Measurements from ENCODE around the gene APH1B. TPM values are rescaled to one million over a fixed set of nuclear protein-coding genes. Genes with fewer than 3 reads are reported as not detected.
"Not testable (repeated sequence)": the region's sequence is repeated elsewhere in the genome, so short reads cannot be mapped to it uniquely, and the experiment has no call there.

The APH1B gene
- 11.6 TPM for polyA plus RNA-seq (ENCODE audit: insufficient read length)

DNA sequence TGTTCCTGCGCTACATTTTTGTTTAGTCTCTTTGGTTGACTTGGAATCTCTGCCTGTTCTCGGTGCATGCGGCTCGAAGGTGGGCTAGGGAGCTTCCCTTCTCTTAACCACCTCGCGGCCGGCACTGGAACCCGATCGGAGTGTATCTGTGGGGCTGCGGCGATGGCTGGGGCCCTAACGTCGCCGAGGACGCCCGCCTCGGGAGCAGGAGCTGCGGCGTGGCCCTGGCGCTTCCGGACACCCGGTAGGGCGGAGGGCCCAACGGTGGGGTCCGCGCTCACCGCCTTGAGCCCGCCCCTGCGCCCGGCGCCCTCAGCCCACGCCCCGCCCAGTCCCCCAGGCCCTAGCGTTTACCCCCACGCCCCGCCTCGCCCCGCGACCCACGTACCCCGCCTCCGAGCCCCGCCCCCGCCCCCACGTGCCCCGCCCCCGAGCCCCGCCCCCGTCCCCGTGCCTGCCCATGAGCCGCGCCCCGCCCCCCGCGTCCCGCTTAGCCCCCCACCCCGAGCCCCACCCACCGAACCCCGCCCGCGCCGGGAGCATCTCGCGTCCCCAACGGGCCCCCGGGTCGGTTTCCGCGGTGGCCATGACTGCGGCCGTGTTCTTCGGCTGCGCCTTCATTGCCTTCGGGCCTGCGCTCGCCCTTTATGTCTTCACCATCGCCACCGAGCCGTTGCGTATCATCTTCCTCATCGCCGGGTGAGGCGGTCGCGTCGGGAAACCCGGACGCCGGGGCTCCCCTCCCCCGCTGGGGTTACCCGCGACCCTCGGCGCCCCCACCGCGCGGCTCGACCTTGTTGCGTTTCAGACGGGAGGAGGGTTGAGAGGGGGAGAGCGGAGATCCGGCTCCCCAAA is at the start of gene APH1B:
APH1B (plus strand) TSS at position 568 of the 855 bp plus-strand sequence; CDS start at position 587, 19 bp downstream.
- peak; percentile 83 for DNase-seq

DNA sequence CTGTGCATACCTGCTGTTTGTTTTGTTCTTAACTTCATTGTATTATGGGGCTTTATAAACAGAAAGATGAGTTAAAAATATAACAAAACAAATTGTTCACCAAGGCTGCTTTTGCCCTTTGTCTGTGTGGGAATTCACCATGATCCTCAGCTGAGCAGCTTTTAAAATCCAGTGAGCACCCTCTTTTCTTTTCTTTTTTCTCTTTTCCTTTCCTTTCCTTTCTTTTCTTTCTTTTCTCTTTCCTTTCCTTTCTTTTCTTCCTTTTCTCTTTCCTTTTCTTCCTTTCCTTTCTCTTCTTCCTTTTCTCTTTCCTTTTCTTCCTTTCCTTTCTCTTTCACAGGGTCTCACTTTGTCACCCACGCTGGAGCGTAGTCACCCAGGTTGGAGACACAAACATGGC is 49.7 kb upstream of the APH1B start:
- DNase-seq: no peak

DNA sequence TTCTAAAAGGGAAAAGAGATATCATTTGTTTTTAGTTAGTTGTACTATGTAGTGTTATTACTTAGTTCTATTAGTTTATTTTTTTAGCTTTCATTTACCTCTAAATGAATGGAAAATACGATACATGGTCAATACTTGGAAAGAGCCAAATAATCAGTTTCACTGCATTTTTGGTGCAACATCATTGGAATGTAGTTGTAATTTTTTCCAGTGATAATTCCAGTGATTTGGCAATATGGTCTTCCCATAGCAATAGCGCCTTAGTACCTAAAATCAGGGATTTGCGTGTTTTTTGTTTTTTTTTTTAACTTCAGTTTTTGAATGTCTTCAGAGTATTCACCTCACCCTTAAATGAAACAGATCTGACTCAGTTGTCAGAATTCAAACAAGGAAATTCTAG is 46.2 kb upstream of the APH1B start:
- DNase-seq: no peak

DNA sequence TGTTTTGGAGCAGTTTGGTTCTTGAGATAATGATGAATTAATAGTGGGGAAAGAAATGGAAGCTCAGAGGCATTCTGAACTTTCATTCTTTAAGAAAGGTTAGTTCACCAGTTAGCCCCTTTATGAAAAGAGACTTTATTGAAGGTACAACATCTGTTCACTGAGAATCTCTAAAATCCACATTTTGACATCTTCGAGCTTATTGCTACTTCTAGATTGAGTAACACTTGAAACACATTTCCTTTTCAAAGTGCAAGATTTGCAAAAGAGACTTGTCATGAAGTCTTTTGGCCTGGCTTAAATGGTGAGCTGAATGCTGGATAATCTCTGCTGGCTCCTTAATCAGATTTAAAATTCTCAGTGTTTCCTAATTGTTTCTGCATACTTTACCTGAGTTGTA is 45.7 kb upstream of the APH1B start:
- no peak for DNase-seq

DNA sequence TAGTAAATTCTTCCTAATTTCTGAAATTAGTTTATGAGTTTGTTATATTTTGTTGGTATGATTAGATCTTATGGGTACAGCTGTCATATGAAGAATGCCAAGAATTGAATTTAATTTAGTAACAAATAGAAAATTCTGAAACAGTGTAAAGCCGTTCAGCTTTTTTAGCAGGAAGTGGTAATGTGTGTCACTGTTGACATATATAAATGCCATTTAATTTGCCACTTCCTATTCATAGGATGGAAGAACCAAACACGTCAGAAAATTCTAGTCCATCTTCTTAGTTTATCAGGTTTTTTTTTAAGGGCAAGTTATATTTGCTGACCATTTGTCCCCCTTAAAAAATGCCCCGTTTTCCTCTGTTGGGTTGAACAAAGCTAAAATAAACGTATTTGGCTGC is 45.0 kb upstream of the APH1B start:
- DNase-seq: no peak

DNA sequence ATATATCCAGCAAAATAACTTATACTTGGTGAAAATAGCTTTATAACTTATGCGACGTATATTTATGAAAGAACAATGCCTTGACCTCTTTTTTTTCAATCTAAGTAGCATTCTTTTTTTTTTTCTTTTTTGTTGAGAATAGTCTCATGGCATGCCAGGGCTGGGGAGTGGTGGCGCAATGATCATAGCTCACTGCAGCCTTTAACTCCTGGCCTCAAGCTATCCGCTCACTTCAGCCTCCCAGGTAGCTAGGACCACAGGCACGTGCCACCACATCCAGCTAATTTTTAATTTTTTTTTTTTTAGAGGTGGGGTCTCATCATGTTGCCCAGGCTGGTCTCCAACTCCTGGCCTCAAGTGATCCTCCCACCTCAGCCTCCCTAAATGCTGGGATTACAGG is 44.5 kb upstream of the APH1B start:
- no peak for DNase-seq

DNA sequence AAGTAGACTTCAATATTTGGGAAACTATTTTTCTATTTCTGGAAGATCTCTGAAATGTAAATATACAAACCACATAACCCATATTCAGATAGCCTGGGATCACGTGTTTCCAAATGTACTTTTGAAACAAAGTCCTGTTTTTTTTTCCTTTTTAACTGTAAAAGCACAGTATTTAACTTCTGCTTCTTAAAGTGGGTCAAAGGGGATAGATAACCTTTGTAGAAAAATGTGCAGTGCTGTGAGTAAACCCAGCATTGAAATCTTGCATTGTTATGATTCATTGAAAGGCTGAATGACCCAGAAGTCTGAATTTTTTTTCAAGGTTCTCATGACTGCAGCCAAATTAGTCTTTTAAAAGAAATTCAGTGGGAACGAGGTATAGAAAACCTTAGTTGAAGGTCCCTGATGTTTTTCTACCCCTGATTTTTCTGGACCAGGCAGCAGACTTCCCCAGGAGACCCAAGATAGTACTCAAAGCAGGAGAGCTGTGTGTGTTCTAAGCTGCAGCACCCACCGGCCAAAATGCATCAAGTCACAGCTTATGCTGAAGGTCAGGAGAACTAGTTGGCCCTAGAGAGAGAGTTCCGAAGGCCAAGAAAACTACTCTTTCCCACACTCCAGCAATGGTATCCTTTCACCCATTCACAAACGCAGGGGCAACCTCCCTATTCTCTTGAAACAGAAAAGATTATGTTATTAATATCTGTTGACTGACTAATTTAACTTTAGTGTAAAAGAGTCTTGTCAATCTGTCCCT is 43.6 kb upstream of the APH1B start:
- DNase-seq: no peak

DNA sequence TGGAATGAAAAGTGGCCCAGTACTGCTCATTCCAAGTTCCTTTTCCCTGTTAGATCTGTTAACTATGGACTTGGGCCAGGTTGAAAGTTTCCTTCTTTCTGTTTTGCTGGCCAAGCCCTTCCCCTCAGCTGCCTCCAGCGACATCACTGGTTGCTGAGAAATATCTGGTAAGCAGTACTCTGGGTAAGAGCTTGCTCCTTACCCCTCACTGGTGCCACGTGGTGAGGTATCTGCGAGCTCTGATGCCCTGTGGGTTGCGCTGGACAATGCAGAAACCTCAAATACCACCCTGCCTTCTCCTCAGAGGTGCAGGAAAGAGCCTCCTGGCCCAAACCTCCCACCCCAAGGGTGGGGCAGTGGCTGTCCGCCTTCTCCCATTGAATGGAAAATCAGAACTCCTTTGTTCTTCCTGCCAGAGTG is 42.9 kb upstream of the APH1B start:
- peak; percentile 66 for DNase-seq

DNA sequence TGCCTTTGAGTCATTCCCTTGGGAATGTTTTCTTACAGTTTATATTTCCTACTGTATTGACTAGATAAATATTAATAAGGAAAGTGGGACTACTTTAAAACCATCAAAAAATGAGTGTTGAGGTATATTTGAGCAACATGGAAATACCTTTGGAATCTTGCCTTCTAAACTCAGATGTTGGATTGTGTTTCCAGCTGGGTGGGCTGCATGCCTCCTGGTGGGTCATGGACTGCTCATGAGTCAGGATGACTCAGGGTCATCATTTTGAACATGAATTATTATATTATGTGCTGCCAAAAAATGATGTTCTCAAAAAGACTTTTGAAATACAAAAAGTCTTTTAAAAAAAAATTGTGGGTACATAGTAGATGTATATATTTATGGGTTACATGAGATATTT is 41.1 kb upstream of the APH1B start:
- no peak for DNase-seq

DNA sequence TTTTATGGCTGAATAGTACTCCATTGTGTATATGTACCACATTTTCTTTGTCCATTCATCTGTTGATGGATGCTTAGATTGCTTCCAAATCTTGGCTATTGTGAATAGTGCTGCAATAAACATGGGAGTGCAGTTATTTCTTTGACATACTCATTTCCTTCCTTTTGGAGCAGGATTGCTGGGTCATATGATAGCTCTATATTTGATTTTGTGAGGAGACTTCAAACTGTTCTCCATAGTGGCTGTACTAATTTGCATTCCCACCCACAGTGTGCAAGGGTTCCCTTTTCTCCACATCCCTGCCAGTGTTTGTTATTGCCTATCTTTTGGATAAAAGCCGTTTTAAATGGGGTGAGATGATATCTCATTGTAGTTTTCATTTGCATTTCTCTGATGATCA is 40.3 kb upstream of the APH1B start:
- DNase-seq: not testable (repeated sequence)

DNA sequence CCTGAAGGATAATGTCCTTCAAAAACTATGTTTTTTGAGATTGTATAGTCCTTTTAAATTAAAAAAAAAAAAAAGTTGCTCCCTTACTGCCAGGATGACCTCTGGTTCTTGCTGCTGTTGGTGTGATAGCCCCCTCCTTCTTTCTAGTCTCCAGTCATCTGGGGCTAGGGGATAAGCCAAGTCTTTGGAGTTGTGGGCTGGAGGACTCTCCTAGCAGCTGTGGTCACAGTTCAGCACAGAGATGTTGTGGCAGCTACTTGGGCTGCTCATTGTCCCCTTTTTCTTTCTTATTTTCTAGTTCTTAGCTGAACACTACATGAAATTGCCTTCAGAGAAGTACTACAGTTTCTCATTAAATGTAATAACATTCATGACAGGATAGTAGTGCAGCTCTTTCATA is 39.2 kb upstream of the APH1B start:
- no peak for DNase-seq

DNA sequence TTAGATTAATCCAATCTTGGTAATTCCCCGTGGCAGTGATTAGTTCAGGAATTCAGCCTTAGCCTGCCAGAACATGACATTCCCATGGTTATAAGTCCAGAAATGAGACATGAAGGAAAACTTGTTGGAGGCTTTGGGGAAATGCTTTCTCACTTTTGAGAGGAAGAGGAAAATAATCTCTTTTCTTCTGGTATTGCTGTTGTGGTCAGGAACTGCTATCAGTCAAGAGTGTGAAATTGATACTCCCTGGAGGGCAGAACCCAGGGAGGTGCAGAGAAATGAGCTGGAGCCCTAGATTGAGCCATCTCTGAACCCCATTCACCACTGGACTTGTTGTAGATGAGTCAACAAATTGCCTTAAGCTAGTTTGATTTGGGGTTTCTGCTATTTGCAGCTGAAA is 38.6 kb upstream of the APH1B start:
- no peak for DNase-seq

DNA sequence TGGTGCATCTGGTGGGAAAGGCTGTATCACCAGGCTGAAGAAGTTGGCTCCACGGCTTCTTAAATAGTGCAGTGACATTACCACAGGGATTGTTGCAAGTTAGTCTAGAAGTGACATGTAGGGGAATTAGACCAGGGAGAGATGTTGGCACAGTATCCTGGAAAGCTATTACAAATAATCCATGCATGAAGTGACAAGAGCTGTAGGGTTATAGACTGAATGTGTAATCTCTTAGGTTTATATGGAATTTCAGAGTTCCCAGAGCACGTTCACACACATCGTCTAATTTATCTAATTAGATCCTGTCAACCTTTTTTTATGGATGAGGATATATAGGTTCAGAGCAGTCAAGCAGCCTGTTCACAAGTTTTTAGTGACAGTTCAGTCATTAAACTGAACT is 37.3 kb upstream of the APH1B start:
- DNase-seq: no peak

DNA sequence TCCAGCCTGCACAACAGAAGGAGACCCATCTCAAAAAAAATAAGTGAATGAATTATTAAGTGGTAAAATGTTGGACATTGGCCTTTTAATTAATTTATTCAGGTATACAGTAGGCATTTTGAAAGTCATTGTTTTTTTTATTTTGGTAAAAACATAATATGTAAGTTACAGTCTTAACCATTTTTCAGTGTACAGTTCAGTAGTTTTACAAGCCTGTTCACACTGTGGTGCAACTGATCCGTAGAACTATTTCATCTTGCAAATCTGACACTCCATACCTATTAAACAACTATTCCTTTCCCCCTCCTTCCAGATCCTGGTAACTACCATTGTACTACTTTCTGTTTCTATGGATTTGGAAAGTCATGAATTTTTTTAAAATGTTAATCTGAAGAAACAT is 36.1 kb upstream of the APH1B start:
- DNase-seq: no peak

DNA sequence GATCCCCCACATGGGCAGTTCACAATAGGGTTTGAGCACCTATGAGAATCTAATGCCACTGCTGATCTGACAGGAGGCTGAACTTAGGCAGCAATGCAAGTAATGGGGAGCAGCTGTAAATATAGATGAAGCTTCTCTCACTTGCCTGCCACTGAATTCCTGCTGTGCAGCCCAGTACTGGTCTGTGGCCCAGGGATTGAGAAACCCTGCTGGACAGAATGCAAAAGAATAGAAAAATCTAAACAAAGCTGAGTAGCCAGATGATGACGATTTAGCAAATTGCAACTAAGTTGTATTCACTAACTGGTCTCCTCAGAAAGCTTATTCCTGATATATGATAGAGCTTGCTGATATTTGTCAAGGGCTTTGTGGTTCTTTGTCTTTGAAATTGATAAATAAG is 34.3 kb upstream of the APH1B start:
- DNase-seq: no peak

DNA sequence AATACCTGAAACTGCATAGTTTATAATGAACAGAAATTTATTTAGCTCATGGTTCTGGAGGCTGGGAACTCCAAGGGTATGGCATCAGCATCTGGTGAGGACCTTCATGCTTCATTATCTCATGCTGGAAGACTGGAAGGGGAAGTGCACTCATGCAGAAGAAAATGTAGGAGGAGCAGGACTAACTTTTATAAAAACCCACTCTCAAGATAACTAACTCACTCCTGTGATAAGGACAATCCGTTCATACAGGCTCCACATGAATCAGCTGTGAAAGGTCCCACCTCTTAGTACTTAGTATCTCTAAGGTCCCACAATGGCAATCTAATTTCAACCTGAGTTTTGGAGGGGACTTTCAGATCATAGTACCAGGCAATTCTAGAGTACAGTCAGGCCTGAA is 33.6 kb upstream of the APH1B start:
- no peak for DNase-seq

DNA sequence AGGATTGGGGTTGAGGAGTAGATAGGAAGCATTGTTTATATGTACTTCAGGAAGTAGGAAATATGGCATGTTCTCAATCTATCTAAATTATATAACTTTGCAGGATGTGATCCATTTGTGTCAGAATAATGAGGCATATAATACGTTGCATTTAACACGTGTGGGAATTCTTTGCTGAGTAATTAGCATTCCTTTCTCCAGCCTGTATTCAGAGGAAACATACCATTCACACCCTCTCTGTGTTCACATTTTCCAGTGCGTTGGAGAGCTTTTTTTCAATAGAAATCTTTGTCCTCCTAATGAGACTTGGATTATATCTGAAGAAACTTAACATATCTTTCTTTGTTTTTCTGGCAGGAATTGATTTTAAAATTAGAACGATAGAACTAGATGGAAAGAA is 33.0 kb upstream of the APH1B start:
- no peak for DNase-seq

DNA sequence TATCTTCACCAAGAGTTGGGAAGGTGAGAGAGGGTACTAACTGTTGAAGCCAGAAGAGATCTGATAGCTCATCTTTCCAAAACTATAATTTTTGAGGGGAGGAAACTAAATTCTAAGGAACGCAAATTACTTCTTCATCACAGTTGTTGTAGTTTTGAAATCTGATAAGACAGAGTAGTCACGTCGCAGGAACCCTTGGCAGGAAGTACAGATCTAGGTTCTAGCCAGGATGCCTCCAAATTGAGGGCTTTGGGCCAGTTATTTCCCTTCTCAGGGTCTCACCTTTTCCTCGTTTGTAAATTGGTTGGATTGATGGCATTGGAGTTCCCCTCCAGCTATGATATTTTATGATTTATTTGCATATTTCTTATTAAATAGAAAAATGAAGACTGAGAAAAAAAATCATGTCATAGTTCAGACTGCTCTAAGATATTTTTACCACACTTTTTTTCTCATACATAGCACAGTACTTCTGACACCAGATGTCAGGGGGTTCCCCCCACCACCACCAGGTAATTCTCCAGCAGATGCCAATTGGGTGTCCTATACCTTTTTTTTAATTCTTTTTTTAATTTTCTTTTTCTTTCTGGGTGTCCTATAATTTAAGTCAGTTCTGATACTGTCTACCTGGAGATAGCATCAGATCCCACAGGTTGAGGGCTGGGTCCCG is 32.3 kb upstream of the APH1B start:
- no peak for DNase-seq

DNA sequence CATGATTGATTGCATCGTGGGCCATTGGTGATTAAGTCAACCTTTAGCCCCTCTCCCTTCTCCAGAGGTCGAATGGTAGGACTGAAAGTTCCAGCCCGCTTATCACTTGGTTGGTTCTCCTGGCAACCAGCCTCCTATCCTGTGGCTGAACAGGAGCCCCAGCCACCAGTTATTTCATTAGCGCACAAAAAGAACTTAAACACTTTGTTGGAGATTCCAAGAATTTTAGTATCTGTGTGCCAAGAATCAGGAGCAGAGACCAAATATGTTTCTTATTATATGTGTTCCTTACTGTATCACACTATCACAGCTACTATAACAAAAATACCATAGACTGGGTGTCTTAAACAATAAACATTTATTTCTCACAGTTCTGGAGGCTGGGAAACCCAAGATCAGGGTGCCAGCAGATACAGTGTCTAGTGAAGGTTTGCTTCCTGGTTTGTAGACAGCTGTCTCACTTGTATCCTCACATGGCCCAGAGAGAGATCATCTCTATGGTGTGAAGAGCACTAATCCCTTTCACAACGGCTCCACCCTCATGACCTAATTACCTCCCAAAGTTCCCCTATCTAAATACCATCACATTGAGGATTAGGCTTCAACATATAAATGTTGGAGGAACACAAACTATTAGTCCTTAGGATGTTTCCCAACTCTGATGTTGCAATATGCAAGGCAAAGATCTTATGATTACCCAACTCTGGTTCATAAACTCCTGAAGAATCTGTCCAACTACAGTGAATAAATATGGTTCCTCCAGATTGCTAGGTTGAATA is 30.5 kb upstream of the APH1B start:
- DNase-seq: no peak

DNA sequence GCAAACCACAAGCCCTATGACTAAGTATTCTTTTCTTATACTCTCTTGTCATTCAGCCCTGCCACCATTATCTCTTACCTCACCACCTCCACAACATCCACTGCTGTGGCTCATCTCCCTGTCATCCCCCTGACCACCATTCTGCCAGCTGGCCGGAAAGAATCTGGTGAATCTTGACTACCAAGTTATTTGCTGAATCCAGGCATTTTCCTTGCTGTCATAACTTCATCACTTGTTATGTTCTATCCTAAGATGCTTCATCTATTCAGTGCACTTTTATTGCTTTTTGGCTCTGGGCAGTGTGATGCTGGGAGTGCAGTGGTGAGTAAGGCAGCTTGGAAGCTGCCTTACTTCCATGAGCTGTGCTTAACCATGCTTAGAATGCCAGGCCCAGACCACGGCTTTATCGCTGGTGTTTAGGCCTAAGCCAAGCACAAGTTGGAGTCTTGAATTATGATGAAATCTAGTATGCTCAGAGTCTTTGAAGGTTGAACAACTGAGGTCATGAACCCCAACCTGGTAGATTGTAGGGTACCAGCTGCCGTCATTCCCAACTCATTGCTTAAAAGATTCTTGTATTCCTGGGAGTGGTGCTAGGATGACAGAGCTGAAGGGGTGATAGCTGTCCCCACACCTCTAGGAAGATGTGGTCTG is 27.0 kb upstream of the APH1B start:
- no peak for DNase-seq

DNA sequence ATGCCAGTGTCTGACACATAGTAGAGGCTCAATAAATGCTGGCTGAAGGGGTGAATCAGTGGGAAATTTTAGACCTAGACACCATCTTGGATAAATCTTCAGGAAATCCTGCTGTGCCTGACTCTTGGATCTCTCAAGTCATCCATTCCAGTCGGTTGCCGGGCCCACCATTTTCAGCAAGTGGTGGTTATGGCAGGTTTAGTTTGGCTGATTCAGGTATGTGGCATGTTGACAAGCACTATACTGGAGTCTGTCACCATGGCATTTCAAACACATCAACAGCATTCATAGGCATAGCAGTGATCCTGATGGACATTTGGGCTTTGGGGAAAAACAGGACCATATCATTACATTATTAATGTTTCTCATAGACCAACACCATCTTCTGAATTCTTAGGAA is 25.7 kb upstream of the APH1B start:
- no peak for DNase-seq

DNA sequence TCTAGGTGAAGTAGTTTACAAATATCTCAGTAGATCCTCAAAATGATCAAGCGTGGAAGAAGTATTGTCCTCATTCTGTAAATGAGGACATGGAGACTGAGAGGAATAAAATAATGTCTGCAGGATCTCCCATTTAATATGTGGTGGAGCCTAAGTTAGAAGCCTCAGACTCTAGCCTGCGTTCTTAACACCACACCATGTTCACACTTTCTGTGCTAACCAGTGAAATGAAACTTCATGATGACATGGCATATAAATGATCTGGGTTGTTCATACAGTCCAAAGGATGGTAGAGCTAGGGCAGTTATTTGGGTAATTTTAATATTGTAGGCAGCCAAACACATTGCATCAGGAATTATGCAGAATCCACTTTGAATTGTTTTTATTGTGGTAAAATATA is 25.1 kb upstream of the APH1B start:
- no peak for DNase-seq

All from hindlimb muscle (tissue), 1 donor.